IPS-NIHi11 (cell line): ENCODE measurements around the gene SLC27A1.
"Not testable (repeated sequence)": the region's sequence is repeated elsewhere in the genome, so short reads cannot be mapped to it uniquely, and the experiment has no call there.

Experiments
- DNase-seq: peaks from one replicate; pipeline ENCODE4 v3.0.0; 2012; ENCODE audit warnings: mixed read lengths, low spot score

SLC27A1 gene

DNA sequence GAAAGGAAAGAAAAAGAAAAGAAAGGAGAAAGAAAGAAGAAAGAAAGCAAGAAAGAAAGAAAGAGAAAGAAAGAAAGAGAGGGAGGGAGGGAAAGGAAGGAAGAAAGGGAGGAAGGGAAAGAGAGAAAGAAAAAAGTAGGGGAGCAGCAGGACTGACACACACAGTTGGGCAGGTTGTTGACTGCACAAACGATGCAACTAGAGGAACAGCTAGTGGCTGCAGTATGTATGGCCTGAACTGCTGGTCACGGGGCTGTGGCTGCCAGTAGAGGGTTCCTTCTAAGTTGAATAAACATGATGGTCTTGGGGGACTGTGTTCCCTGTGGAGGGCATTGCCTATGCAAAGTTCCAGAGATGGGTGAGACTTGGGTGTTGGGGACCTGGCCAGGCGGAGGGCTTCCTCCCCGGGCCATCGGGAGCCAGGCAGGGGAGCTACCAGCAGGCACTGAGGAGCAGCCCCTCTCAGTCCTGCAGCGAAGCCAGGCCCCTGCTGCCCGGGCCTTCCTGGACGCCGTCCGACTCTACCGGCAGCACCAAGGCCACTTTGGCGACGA is 68.4 kb downstream of the SLC27A1 start:
- no peak for DNase-seq

DNA sequence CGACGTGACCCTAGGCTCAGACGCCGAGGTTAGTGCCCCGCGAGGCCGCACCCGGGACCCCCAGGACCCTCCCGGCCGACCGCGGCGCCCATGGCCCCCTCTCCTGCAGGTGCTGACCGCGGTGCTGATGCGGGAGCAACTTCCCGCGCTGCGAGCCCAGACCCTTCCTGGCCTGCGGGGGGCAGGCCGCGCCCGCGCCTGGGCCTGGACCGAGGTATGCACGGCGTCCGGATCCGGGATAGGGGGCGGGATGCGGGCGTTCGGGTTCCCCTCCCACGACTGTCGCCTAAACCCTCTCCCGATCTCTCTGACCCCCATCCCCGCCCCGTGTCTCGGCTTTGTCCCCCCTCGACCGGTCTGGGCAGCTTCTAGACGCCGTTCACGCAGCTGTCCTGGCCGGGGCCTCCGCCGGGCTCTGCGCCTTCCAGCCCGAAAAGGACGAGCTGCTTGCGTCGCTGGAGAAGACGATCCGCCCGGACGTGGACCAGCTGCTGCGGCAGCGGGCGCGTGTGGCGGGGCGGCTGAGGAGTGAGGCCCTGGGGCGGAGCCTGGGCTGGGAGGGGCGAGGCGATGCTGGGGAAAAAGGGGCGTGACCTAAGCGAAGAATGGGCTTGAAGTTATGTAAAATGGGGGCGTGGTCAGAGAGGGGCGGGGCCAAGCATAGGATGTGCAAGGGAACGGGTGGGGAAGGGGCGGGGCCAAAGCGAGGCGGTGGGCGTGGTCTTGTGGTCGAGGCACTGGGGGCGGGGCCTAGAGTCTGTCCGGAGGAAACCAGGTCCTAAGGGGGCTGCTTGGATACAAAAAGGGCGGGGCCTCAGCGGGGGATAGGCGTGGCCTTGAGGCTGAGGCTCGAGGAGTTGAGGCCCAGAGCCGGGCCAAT is 69.2 kb downstream of the SLC27A1 start:
- DNase-seq: peak; percentile 98

DNA sequence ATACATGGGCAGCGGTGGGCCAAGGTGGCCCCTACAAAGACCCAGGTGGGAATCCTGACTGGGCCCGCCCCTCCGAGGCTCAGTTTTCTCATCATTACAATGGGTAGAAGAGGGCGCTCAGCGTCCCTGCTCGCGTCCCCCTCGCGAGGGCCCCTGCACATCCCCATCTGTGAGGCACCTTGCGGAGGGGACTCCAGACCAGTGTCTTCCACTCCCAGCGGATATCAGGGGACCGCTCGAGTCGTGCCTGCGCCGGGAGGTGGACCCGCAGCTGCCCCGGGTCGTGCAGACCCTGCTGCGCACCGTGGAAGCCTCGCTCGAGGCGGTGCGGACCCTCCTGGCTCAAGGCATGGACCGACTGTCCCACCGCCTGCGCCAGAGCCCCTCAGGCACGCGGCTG is 69.8 kb downstream of the SLC27A1 start:
- no peak for DNase-seq

DNA sequence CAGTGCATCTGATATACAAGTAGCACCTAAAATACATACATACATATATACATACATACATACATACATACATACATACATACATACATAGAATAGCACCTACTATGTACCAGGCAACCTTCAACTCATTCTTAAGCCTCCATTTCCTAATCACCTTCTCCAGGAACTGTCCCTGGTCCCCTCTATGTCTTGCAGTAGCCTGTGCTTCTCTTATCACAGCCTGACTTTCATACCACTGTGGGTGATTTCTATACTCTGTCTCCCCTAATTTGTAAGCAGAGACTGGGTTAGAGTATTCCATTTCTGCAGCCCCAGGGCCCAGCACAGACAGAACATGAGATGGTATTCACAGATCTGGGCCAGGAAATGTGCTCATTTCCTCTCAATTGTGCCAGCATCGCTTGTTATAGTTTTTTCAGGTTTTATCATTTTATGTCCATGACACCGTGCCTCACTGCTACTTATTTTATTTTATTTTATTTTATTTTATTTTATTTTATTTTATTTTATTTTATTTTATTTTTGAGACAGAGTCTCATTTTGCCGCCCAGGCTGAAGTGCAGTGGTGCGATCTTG is 70.9 kb downstream of the SLC27A1 start:
- DNase-seq: no peak

DNA sequence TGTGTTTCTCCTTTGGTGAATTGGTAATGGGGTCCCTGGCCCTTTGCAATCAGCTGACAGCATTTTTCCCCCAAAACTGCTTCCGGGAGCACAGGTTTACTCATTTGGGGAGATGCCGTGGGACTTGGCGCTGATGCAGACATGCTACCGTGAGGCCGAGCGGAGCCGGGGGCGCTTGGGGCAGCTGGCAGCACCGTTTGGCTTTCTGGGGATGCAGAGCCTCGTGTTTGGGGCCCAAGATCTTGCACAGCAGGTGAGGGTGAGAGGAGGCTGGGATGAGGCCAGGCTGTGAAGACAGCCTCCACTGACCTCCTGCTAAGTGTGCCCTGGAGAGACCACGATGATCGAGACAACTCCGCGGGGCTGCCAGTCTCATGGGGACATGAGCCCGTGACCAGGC is 71.7 kb downstream of the SLC27A1 start:
- no peak for DNase-seq

DNA sequence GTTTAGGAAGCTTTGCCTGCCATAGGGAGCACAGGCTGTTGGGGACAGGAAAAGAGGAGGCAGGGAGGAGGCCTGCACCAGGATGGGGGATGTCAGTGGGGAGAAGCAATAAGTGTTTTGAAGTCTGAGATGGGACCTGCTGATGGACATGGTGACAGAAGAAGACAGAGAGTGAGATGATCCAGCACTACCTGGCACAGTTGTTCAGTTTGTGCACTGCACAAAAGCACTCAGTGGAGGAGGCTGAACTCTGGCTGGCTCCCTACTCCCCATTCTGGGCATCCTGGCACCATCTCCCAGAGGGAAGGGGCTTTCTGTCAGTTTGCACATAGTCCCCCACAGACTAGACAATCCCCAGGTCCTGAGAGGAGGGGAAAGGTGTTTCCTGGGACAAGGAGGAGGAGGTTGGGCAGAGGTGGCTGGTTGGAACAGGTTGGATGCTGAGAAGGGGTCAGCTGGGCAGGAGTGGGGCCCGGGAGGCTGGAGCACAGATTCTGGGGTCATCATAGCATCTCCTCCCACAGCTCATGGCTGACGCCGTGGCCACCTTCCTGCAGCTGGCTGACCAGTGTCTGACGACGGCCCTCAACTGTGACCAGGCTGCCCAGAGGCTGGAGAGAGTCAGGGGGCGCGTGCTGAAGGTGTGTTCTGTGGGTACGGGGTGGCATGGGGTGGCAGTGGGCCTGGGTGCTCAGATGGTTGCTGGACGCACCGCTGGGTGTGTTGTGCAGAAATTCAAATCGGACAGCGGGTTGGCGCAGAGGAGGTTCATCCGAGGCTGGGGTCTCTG is 72.7 kb downstream of the SLC27A1 start:
- DNase-seq: no peak

DNA sequence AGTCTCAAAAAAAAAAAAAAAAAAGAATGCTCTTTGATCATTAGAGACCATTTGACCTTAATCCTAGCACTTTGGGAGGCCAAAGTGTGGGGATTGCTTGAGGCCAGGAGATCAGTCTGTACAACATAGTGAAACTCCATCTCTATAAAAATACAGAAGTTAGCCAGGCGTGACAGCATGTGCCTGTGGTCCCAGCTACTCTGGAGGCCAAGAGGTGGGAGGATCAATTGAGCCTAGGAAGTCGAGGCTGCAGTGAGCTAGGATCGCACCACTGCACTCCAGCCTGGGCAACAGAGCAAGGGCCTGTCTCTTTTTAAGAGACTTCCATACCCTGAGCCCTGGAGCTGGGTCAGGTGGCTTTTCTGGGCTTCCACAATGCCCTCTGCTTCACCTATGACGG is 73.7 kb downstream of the SLC27A1 start:
- no peak for DNase-seq

DNA sequence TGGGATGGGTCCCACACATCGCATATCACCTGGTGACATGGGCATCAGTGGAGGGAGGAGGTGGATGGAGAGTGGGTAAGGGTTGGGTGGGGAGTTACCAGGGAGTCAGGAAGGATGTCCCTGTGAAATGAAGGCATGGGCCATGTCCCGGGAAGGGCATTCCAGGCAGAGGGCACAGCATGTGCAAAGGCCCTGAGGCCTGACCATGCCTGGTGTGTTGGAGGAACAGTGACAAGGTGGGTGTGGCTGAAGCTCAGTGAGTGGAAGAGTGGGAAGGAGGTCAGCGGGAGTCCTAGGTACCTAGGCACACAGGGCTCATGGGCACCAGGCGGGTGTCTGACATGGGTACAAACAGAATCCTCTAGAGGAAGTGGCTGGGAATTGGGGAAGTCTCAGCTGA is 74.1 kb downstream of the SLC27A1 start:
- DNase-seq: no peak

DNA sequence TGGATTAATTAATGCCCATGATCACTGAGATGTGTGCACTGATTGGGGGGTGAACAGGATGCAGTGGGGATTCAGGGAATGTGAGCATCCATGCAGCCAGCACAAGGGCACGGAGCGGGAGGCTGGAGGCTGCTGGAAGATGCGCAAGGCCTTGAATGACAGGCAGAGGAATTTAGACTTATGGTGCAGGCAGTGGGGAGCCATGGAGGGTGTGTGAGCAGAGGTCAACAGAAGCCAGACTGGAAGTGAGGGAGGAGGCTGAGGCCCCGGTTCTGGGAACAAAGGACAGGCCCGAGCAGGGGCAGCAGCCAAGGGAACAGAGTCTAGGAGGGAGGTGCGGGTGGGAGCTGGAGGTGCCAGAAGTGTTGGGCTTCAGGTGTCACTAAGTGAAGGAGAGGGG is 77.8 kb downstream of the SLC27A1 start:
- DNase-seq: no peak

DNA sequence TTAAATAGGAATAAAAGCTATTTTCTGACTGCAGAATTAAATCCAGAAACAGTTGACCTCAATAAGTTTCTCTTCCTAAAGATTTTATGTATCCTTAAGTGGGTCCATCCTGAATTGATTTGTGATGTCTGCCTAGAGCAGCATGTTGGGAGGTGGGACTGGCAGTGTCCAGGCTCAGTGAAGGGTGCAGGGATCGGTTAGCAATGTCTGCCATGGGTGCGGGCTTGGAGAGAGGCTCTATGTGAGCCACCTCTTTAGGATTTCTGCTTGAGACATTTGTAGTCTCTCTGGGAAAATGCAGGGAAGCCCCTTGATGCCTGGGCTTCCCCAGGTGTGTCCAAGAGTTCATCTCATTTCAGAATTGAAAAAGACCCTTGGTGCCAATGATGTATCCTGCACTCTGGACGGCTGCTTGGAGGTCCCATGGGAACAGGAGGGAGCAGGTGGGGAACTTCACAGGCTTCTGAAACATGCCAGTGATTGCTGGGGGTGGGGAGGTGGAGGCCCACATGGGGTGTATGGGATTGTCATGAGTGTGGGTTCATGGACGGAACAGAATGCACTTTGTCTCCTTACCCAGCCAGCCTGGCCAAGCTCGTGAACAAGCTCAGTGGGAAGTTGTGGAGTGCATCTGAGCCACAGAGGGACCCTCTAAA is 78.9 kb downstream of the SLC27A1 start:
- DNase-seq: no peak

DNA sequence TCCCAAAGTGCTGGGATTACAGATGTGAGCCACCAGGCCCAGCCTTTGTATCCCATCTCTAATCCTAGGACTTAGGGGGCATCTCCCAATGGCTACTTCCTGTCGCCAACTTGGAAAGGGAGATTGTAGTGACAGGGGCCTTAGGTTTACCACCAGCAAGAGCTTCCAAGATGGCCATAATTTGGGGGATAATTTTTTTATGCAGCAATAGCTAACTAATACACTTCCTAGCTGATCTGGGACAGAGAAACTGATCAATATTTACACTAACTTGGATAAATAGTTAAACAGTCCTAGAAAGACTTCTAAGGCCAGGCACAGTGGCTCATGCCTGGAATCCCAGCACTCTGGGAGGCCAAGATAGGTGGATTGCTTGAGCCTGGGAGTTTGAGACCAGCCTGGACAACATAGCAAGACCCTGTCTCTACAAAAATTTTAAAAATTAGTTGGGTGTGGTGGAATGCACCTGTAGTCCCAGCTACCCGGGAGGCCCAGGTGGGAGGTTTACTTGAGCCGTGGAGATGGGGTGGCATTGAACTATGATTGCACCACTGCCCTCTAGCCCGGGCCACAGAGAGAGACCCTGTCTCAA is 79.8 kb downstream of the SLC27A1 start:
- DNase-seq: no peak

DNA sequence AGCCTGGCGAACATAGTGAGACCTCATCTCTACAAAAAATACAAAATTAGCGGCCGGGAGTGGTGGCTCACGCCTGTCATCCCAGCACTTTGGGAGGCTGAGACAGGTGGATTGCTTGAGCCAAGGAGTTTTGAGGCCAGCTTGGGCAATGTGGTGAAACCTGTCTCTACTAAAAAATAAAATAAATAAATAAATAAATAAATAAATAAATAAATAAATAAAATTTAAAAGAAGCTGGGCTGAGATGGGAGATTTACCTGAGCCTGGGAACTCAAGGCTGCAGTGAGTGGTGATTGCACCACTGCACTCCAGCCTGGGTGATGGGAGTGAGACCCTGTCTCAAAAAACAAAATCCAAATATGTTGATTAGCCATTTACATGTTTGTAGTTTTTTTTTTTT is 82.4 kb downstream of the SLC27A1 start:
- not testable (repeated sequence) for DNase-seq

DNA sequence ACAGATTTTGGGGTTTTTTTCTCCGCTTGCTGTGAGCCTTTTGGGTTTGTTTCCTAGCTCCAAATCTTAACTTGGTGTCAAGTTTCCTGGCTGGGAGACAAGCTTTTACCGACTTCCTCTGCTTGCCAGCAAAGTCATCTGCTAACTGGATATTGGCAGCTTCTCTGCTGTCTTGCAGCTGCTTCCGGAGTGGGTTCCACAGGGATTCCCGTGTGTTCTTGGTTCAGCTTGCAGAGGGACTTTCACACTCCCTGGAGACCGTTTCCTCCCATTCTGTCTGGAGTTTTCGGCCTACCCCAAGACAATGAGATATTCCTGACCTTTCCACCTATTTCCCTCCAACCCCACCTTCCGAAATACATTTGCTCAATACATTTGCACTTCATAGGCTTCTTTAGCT is 82.9 kb downstream of the SLC27A1 start:
- no peak for DNase-seq

DNA sequence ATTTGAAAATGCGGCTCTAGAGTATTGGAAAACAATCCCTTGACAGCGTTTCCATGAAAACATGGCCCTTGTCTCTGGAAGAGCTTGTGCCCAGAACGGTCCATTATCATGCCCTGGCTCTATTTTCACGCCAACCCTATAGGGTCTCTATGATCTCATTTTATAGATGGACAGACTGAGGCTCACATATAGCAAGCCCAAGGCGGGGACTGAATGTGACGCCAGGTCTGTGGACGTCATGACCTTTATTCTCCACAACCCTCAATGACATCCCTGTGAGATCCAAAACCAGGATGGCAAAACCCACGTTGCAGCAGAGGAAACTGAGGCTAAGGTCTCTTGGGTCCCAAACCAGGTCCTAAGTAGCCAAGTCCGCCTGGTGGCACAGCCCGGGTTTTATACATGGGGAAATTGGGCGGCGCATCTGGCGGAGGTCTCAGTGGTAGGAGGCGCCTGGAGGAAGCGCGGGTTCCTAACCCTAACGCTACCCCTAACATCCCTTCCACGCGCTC is 84.7 kb downstream of the SLC27A1 start:
- no peak for DNase-seq

DNA sequence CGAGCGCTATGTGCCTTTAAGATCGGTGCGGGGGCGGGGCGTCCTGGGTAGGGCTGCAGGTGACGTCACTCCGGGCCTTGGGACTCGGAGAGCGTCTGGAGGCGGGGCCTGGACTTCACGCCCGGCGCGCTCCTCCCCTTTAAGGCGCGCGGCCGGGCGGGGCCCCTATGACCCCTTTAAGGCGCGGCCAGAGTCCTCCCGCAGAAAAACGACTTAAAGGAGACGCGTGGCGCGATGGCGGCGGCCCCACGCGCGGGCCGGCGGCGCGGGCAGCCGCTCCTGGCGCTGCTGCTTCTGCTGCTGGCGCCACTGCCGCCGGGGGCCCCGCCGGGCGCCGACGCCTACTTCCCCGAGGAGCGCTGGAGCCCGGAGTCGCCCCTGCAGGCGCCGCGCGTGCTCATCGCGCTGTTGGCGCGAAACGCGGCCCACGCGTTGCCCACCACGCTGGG is 85.2 kb downstream of the SLC27A1 start, which contains the start of gene COLGALT1:
TSS of gene COLGALT1 (plus strand) at position 170 of the 449 bp plus-strand sequence. CDS start at position 235, 65 bp downstream.
- DNase-seq: peak; percentile 98
